Naive B cell (primary cell): ENCODE results near the gene C19orf38. TPM values are rescaled to one million over a fixed set of nuclear protein-coding genes. Genes with fewer than 3 reads are reported as not detected.
A peak's percentile ranks its signal among the peaks of the same experiment; 100 is the strongest.

Experiments used
- ATAC-seq, 2 donors: fragments of 150-1000 bp; cut with Tn5 transposase; 2 replicates each; pipeline ENCODE4 v1.10.0; 2021; ENCODE audit warnings: low read depth in 2 of 2, mild to moderate bottlenecking in 2 of 2, moderate library complexity in 2 of 2
- DNase-seq: peaks from one replicate; pipeline ENCODE4 v3.0.0; 2022
- H3K27ac Mint-ChIP-seq, 6 donors: one replicate each; pipeline ENCODE4 v1.8.0; 2020 to 2022; ENCODE audit warnings: mild to moderate bottlenecking in 6 of 6, mixed read lengths in 6 of 6, moderate library complexity in 5 of 6, inconsistent platforms in 2 of 6
- H3K27me3 Mint-ChIP-seq, 3 donors: one replicate each; pipeline ENCODE4 v1.8.0; 2021 to 2022; ENCODE audit warnings: mixed read lengths in 3 of 3, mild to moderate bottlenecking in 1 of 3
- H3K36me3 Mint-ChIP-seq, 2 donors: one replicate each; pipeline ENCODE4 v1.8.0; 2020 to 2022; ENCODE audit warnings: mixed read lengths in 2 of 2, inconsistent platforms in 1 of 2, mild to moderate bottlenecking in 1 of 2
- H3K4me1 Mint-ChIP-seq, 3 donors: one replicate each; pipeline ENCODE4 v1.8.0; 2020 to 2022; ENCODE audit warnings: mixed read lengths in 3 of 3, inconsistent platforms in 1 of 3, mild to moderate bottlenecking in 1 of 3, moderate library complexity in 1 of 3
- H3K4me3 Mint-ChIP-seq, 8 donors: one replicate each; pipeline ENCODE4 v1.8.0; 2020 to 2022; ENCODE audit warnings: mild to moderate bottlenecking in 8 of 8, mixed read lengths in 8 of 8, moderate library complexity in 8 of 8, inconsistent platforms in 2 of 8
- H3K9me3 Mint-ChIP-seq, 7 donors: one replicate each; pipeline ENCODE4 v1.8.0; 2020 to 2022; ENCODE audit warnings: mixed read lengths in 7 of 7, mild to moderate bottlenecking in 5 of 7, inconsistent platforms in 2 of 7, moderate library complexity in 1 of 7
- polyA plus RNA-seq, 6 donors: library from polyadenylated mRNA; unstranded; fragments of 300-500 nt; fragmentation: Illumina TruSeq; gene quantifications; one replicate each; pipeline ENCODE4 v1.2.3, GENCODE V29; 2021; ENCODE audit warnings: low read depth in 6 of 6

The C19orf38 gene
- polyA plus RNA-seq, 6 donors from 2014 or later, result 1.5 to 5.3 (median 1.9) TPM

- Mint-ChIP-seq H3K36me3 (no peaks in the 10 kb centered on the region), H3K27ac (peak overlapping the region in 1 of 6 donors; percentile 79), H3K4me1 (peaks cover 20 to 25% (median 25%) of the 10 kb centered on the region in 3 donors), H3K9me3 (no peaks in the 10 kb centered on the region), H3K27me3 (no peaks in the 10 kb centered on the region), H3K4me3 (no peak overlapping the region)
- DNase-seq (no peak), ATAC-seq (no peak)
These were observed 33.3 kb downstream of the C19orf38 start for GRCh38 chr19:10881403-10882107.

GRCh38 chr19:10882108-10882457 is 33.9 kb downstream of the C19orf38 start:
- DNase-seq (no peak), ATAC-seq (no peak)
- H3K36me3 Mint-ChIP-seq, result no peaks in the 10 kb centered on the region
- H3K27me3 Mint-ChIP-seq, result no peaks in the 10 kb centered on the region
- peaks cover 18 to 26% (median 20%) of the 10 kb centered on the region in 3 donors for H3K4me1 Mint-ChIP-seq
- no peak overlapping the region for H3K27ac Mint-ChIP-seq
- H3K9me3 Mint-ChIP-seq, result no peaks in the 10 kb centered on the region
- no peak overlapping the region for H3K4me3 Mint-ChIP-seq

- H3K27me3 Mint-ChIP-seq, result no peaks in the 10 kb centered on the region
- H3K36me3 Mint-ChIP-seq, result no peaks in the 10 kb centered on the region
- ATAC-seq (no peak), DNase-seq (no peak)
- H3K9me3 Mint-ChIP-seq, result no peaks in the 10 kb centered on the region
- peaks cover 14 to 18% (median 16%) of the 10 kb centered on the region in 3 donors for H3K4me1 Mint-ChIP-seq
- H3K27ac Mint-ChIP-seq, result peak overlapping the region in 1 of 6 donors; percentile 78
- no peak overlapping the region for H3K4me3 Mint-ChIP-seq
These were observed 36.1 kb downstream of the C19orf38 start for GRCh38 chr19:10884274-10884673.

- Mint-ChIP-seq H3K4me3 (peak overlapping the region in 1 of 8 donors; percentile 26), H3K9me3 (no peaks in the 10 kb centered on the region), H3K36me3 (no peaks in the 10 kb centered on the region), H3K4me1 (peaks cover 12 to 16% (median 13%) of the 10 kb centered on the region in 3 donors), H3K27me3 (no peaks in the 10 kb centered on the region), H3K27ac (peak overlapping the region in 1 of 6 donors; percentile 19)
- DNase-seq (no peak), ATAC-seq (no peak)
These were observed 37.3 kb downstream of the C19orf38 start for GRCh38 chr19:10885201-10886169.

- H3K27ac Mint-ChIP-seq, result peak overlapping the region in 2 of 6 donors; percentile 38 to 86
- H3K4me3 Mint-ChIP-seq, result no peak overlapping the region
- DNase-seq (no peak), ATAC-seq (no peak)
- peaks cover 8 to 16% (median 12%) of the 10 kb centered on the region in 3 donors for H3K4me1 Mint-ChIP-seq
- H3K27me3 Mint-ChIP-seq, result no peaks in the 10 kb centered on the region
- no peaks in the 10 kb centered on the region for H3K36me3 Mint-ChIP-seq
- H3K9me3 Mint-ChIP-seq, result no peaks in the 10 kb centered on the region
These were observed 39.6 kb downstream of the C19orf38 start for GRCh38 chr19:10887616-10888367.

GRCh38 chr19:10888421-10888866 is 40.2 kb downstream of the C19orf38 start:
- H3K9me3 Mint-ChIP-seq, result no peaks in the 10 kb centered on the region
- H3K27me3 Mint-ChIP-seq, result no peaks in the 10 kb centered on the region
- H3K36me3 Mint-ChIP-seq, result no peaks in the 10 kb centered on the region
- DNase-seq (no peak), ATAC-seq (no peak)
- peaks cover 8 to 16% (median 12%) of the 10 kb centered on the region in 3 donors for H3K4me1 Mint-ChIP-seq
- H3K4me3 Mint-ChIP-seq, result no peak overlapping the region
- peak overlapping the region in 1 of 6 donors; percentile 75 for H3K27ac Mint-ChIP-seq

GRCh38 chr19:10889880-10890279 is 41.7 kb downstream of the C19orf38 start:
- ATAC-seq (no peak), DNase-seq (no peak)
- H3K27me3 Mint-ChIP-seq, result no peaks in the 10 kb centered on the region
- no peaks in the 10 kb centered on the region for H3K9me3 Mint-ChIP-seq
- H3K4me1 Mint-ChIP-seq, result peaks cover 12 to 15% (median 12%) of the 10 kb centered on the region in 3 donors
- H3K4me3 Mint-ChIP-seq, result no peak overlapping the region
- H3K27ac Mint-ChIP-seq, result no peak overlapping the region
- no peaks in the 10 kb centered on the region for H3K36me3 Mint-ChIP-seq

- no peak for DNase-seq
- no peak for ATAC-seq
These were observed 43.3 kb downstream of the C19orf38 start for GRCh38 chr19:10891405-10892086.

GRCh38 chr19:10892256-10892655 is 44.0 kb downstream of the C19orf38 start:
- no peaks in the 10 kb centered on the region for H3K9me3 Mint-ChIP-seq
- H3K27me3 Mint-ChIP-seq, result no peaks in the 10 kb centered on the region
- peaks cover 8 to 19% (median 17%) of the 10 kb centered on the region in 3 donors for H3K4me1 Mint-ChIP-seq
- H3K27ac Mint-ChIP-seq, result no peak overlapping the region
- DNase-seq, result no peak
- H3K36me3 Mint-ChIP-seq, result no peaks in the 10 kb centered on the region
- no peak overlapping the region for H3K4me3 Mint-ChIP-seq
- ATAC-seq, result no peak

More at GRCh38 chr19:10891405-10892086, 43.3 kb downstream of the C19orf38 start:
- Mint-ChIP-seq H3K4me1 (peaks cover 7 to 15% (median 12%) of the 10 kb centered on the region in 3 donors), H3K9me3 (no peaks in the 10 kb centered on the region), H3K36me3 (no peaks in the 10 kb centered on the region), H3K27me3 (no peaks in the 10 kb centered on the region), H3K27ac (no peak overlapping the region), H3K4me3 (no peak overlapping the region)

- H3K27ac Mint-ChIP-seq, result no peak overlapping the region
These were observed 46.6 kb downstream of the C19orf38 start for GRCh38 chr19:10894911-10895213.

GRCh38 chr19:10895363-10895762 is 47.1 kb downstream of the C19orf38 start:
- Mint-ChIP-seq H3K4me3 (no peak overlapping the region), H3K36me3 (no peaks in the 10 kb centered on the region), H3K4me1 (peaks cover 4 to 19% (median 17%) of the 10 kb centered on the region in 3 donors), H3K27me3 (no peaks in the 10 kb centered on the region), H3K9me3 (no peaks in the 10 kb centered on the region), H3K27ac (no peak overlapping the region)
- DNase-seq (no peak), ATAC-seq (no peak)

More at GRCh38 chr19:10894911-10895213, 46.6 kb downstream of the C19orf38 start:
- Mint-ChIP-seq H3K36me3 (no peaks in the 10 kb centered on the region), H3K9me3 (no peaks in the 10 kb centered on the region), H3K27me3 (no peaks in the 10 kb centered on the region), H3K4me3 (no peak overlapping the region), H3K4me1 (peaks cover 4 to 17% (median 14%) of the 10 kb centered on the region in 3 donors)
- DNase-seq (no peak), ATAC-seq (no peak)

GRCh38 chr19:10895920-10896319 is 47.7 kb downstream of the C19orf38 start:
- peak overlapping the region in 1 of 8 donors; percentile 1 for H3K4me3 Mint-ChIP-seq

More at GRCh38 chr19:10895920-10896319, 47.7 kb downstream of the C19orf38 start:
- Mint-ChIP-seq H3K27me3 (no peaks in the 10 kb centered on the region), H3K36me3 (no peaks in the 10 kb centered on the region), H3K4me1 (peaks cover 4 to 20% (median 17%) of the 10 kb centered on the region in 3 donors), H3K27ac (peak overlapping the region in 1 of 6 donors; percentile 82), H3K9me3 (no peaks in the 10 kb centered on the region)
- DNase-seq (no peak), ATAC-seq (no peak)
